DOHH2 (cell line): ENCODE results near the gene KLRK1.
"Not testable (repeated sequence)": the region's sequence is repeated elsewhere in the genome, so short reads cannot be mapped to it uniquely, and the experiment has no call there.

Source experiments
- H3F3A ChIP-seq: fragments of 200-600 bp; sonication (generic), shearing (Covaris generic); 2 replicates; pipeline ENCODE4 v1.6.0; 2016; ENCODE audit warnings: antibody characterized with exemption, mild to moderate bottlenecking; ENCODE audit not compliant: control insufficient read depth, insufficient read depth
- H3K27ac ChIP-seq: fragments of 200-600 bp; sonication (generic); 2 replicates; pipeline ENCODE4 v1.5.1; 2014; ENCODE audit warnings: low read depth, mild to moderate bottlenecking, low read length, moderate library complexity
- H3K27me3 ChIP-seq: fragments of 200-600 bp; sonication (generic); 2 replicates; pipeline ENCODE4 v1.6.1; 2014; ENCODE audit warnings: mild to moderate bottlenecking, low read length, mixed read lengths; ENCODE audit not compliant: control insufficient read depth
- H3K36me3 ChIP-seq: fragments of 200-600 bp; sonication (generic); 2 replicates; pipeline ENCODE4 v1.6.1; 2014; ENCODE audit warnings: mild to moderate bottlenecking, low read length, moderate library complexity, mixed read lengths; ENCODE audit not compliant: control insufficient read depth
- H3K4me1 ChIP-seq: fragments of 200-600 bp; sonication (generic); 2 replicates; pipeline ENCODE4 v1.6.1; 2014; ENCODE audit warnings: mild to moderate bottlenecking, low read length, mixed read lengths; ENCODE audit not compliant: control insufficient read depth
- H3K4me2 ChIP-seq: fragments of 200-600 bp; sonication (generic); 2 replicates; pipeline ENCODE4 v1.6.0; 2014; ENCODE audit warnings: mild to moderate bottlenecking, low read length, moderate library complexity
- H3K4me3 ChIP-seq: fragments of 200-600 bp; sonication (generic); 2 replicates; pipeline ENCODE4 v1.5.1; 2014; ENCODE audit warnings: mild to moderate bottlenecking, low read length, mixed read lengths
- H3K79me2 ChIP-seq: fragments of 200-600 bp; sonication (generic); 2 replicates; pipeline ENCODE4 v1.6.1; 2014; ENCODE audit warnings: mild to moderate bottlenecking, low read length, mixed read lengths; ENCODE audit not compliant: control insufficient read depth
- H3K9me2 ChIP-seq: fragments of 200-600 bp; sonication (generic); replicated peaks from 2 replicates; pipeline ENCODE4 v1.6.1; 2014; ENCODE audit warnings: mild to moderate bottlenecking, low read length, mixed read lengths; ENCODE audit not compliant: control insufficient read depth
- H3K9me3 ChIP-seq: fragments of 200-600 bp; sonication (generic); 2 replicates; pipeline ENCODE4 v1.6.1; 2014; ENCODE audit warnings: antibody characterized with exemption, low read length, mixed read lengths; ENCODE audit not compliant: control insufficient read depth, insufficient read depth
- H4K20me1 ChIP-seq: fragments of 200-600 bp; sonication (generic); 2 replicates; pipeline ENCODE4 v1.6.0; 2014; ENCODE audit warnings: low read depth, mild to moderate bottlenecking, antibody characterized with exemption, low read length, moderate library complexity; ENCODE audit not compliant: control insufficient read depth, insufficient read depth
- CTCF ChIP-seq: fragments of 200-600 bp; sonication (generic); IDR thresholded peaks from one replicate; pipeline ENCODE4 v1.5.1; 2014; ENCODE audit warnings: antibody characterized with exemption, mild to moderate bottlenecking, low read depth, low read length; ENCODE audit not compliant: poor library complexity, severe bottlenecking
- EZH2phosphoT487 ChIP-seq: fragments of 200-600 bp; sonication (generic); IDR thresholded peaks from 2 replicates; pipeline ENCODE4 v1.6.1; 2017; ENCODE audit warnings: borderline replicate concordance, mild to moderate bottlenecking, antibody characterized with exemption, low read length, moderate library complexity, mixed read lengths

KLRK1 gene

DNA sequence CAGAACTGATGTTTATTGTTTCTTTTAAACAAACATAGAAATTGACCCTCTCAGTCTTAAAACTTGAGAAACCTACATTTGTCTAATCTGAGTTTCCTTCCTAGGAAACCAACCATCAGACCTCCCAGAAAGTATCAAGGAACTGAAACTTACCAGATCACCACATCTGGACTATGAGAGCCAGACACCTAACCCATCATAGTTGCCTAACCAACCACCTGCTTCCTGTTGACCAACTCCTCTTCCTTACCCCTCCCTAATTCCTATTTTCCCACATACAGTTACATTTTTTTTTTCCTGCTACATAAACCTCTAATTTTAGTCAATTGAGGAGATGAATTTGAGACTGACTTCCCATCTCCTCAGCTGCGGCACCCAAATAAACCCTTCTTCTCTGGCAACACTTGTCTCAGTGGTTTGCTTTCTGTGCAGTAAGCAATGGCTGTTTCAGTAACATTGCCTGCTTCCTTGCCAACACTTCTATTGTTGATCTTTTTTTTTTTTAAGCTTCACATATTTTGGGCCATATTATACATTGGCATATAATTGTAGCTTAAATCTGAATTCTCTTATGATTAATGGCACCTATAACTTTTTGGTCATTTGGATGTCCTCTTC lies 47.8 kb downstream of the KLRK1 start:
- no peaks in the 10 kb centered on the region for H3K27me3 ChIP-seq
- H3K9me3 ChIP-seq = peaks cover 15% of the 10 kb centered on the region; the same call in 1 of the 2 replicates
- no peaks in the 10 kb centered on the region for H3F3A ChIP-seq
- H3K4me1 ChIP-seq = peaks cover 7% of the 10 kb centered on the region
- TF ChIP-seq EZH2phosphoT487 (no peak), CTCF (no peak)
- H3K9me2 ChIP-seq = no peaks in the 10 kb centered on the region
- no peak overlapping the region for H3K4me3 ChIP-seq
- H3K79me2 ChIP-seq = no peaks in the 10 kb centered on the region
- H4K20me1 ChIP-seq = no peaks in the 10 kb centered on the region
- no peak overlapping the region for H3K4me2 ChIP-seq
- no peaks in the 10 kb centered on the region for H3K36me3 ChIP-seq
- H3K27ac ChIP-seq = no peak overlapping the region

- not testable (repeated sequence) for H3K79me2 ChIP-seq, H3F3A ChIP-seq, H3K27ac ChIP-seq, H4K20me1 ChIP-seq, H3K9me2 ChIP-seq, H3K36me3 ChIP-seq, H3K27me3 ChIP-seq, H3K4me3 ChIP-seq, H3K4me1 ChIP-seq, H3K4me2 ChIP-seq
- H3K9me3 ChIP-seq = peaks cover 15% of the 10 kb centered on the region; the same call in 1 of the 2 replicates
These were observed 48.9 kb downstream of the KLRK1 start for GRCh38 chr12:10340946-10341345.

- H3F3A ChIP-seq = no peaks in the 10 kb centered on the region
- no peak for TF ChIP-seq CTCF
- no peak for TF ChIP-seq EZH2phosphoT487
- H3K4me2 ChIP-seq = no peak overlapping the region
- no peak overlapping the region for H3K4me3 ChIP-seq
- peaks cover 7% of the 10 kb centered on the region for H3K4me1 ChIP-seq
- no peaks in the 10 kb centered on the region for H3K79me2 ChIP-seq
- H4K20me1 ChIP-seq = no peaks in the 10 kb centered on the region
- H3K27me3 ChIP-seq = no peaks in the 10 kb centered on the region
- no peak overlapping the region for H3K27ac ChIP-seq
- peaks cover 15% of the 10 kb centered on the region; the same call in 1 of the 2 replicates for H3K9me3 ChIP-seq
- H3K36me3 ChIP-seq = no peaks in the 10 kb centered on the region
- no peaks in the 10 kb centered on the region for H3K9me2 ChIP-seq
These were observed 50.6 kb downstream of the KLRK1 start for GRCh38 chr12:10339053-10339840.

- H3K36me3 ChIP-seq, H3K4me1 ChIP-seq, H4K20me1 ChIP-seq, H3K27me3 ChIP-seq, H3K4me3 ChIP-seq, H3K9me2 ChIP-seq, H3F3A ChIP-seq, H3K4me2 ChIP-seq, H3K27ac ChIP-seq, H3K79me2 ChIP-seq: not testable (repeated sequence)
- H3K9me3 ChIP-seq = peaks cover 14% of the 10 kb centered on the region; the same call in 1 of the 2 replicates
These were observed 51.4 kb downstream of the KLRK1 start for GRCh38 chr12:10338470-10338869.

- H3K36me3 ChIP-seq, H3K27ac ChIP-seq, H3K4me3 ChIP-seq, H3K9me2 ChIP-seq, H3K9me3 ChIP-seq, H4K20me1 ChIP-seq, H3K79me2 ChIP-seq, H3K27me3 ChIP-seq, H3K4me2 ChIP-seq, H3F3A ChIP-seq, H3K4me1 ChIP-seq: not testable (repeated sequence)
These were observed 53.6 kb downstream of the KLRK1 start for GRCh38 chr12:10336196-10336595.
